ENCODE results near the gene SORCS2. TPM values are rescaled to one million over a fixed set of nuclear protein-coding genes. Genes with fewer than 3 reads are reported as not detected.

The SORCS2 gene
- total RNA-seq, 1 donor from 2014 or later = 10.9 TPM

- no peak for TF ChIP-seq CTCF (IDR thresholded peaks at IDR 0.05)
- Mint-ChIP-seq H3K27ac (ENCODE audit: unreplicated experiment) (no peak overlapping the region), H3K4me3 (ENCODE audit: unreplicated experiment) (no peak overlapping the region), H3K9me3 (ENCODE audit: low read depth) (no peaks in the 10 kb centered on the region), H3K36me3 (ENCODE audit: low read depth) (no peaks in the 10 kb centered on the region), H3K27me3 (ENCODE audit: low read depth) (peaks cover 15% of the 10 kb centered on the region), H3K4me1 (ENCODE audit: low read depth) (peaks cover 15% of the 10 kb centered on the region)
- DNase-seq (ENCODE audit: low spot score) = peak; percentile 79
These were observed 240.4 kb downstream of the SORCS2 start for GRCh38 chr4:7432531-7433375.

GRCh38 chr4:7433376-7434140 is 241.2 kb downstream of the SORCS2 start:
- Mint-ChIP-seq H3K4me1 (ENCODE audit: low read depth) (peaks cover 11% of the 10 kb centered on the region), H3K36me3 (ENCODE audit: low read depth) (no peaks in the 10 kb centered on the region), H3K4me3 (ENCODE audit: unreplicated experiment) (no peak overlapping the region), H3K9me3 (ENCODE audit: low read depth) (peaks cover under 1% of the 10 kb centered on the region), H3K27me3 (ENCODE audit: low read depth) (peaks cover 15% of the 10 kb centered on the region), H3K27ac (ENCODE audit: unreplicated experiment) (no peak overlapping the region)
- peak; percentile 70 for DNase-seq (ENCODE audit: low spot score)
- no peak for TF ChIP-seq CTCF (IDR thresholded peaks at IDR 0.05)

- TF ChIP-seq CTCF (IDR thresholded peaks at IDR 0.05) = no peak
- peaks cover 11% of the 10 kb centered on the region for H3K4me1 Mint-ChIP-seq (ENCODE audit: low read depth)
- no peak overlapping the region for H3K4me3 Mint-ChIP-seq (ENCODE audit: unreplicated experiment)
- H3K9me3 Mint-ChIP-seq (ENCODE audit: low read depth) = peaks cover 5% of the 10 kb centered on the region
- DNase-seq (ENCODE audit: low spot score) = peak; percentile 86
- peaks cover 17% of the 10 kb centered on the region for H3K27me3 Mint-ChIP-seq (ENCODE audit: low read depth)
- H3K36me3 Mint-ChIP-seq (ENCODE audit: low read depth) = peaks cover 2% of the 10 kb centered on the region
- no peak overlapping the region for H3K27ac Mint-ChIP-seq (ENCODE audit: unreplicated experiment)
These were observed 241.9 kb downstream of the SORCS2 start for GRCh38 chr4:7434141-7434765.

- peaks cover 5% of the 10 kb centered on the region for H3K36me3 Mint-ChIP-seq (ENCODE audit: low read depth)
- peak; percentile 84 for DNase-seq (ENCODE audit: low spot score)
- no peak within 1 kb of the TSS for H3K27ac Mint-ChIP-seq (ENCODE audit: unreplicated experiment)
- peaks cover 8% of the 10 kb centered on the region for H3K9me3 Mint-ChIP-seq (ENCODE audit: low read depth)
- no peak for TF ChIP-seq CTCF (IDR thresholded peaks at IDR 0.05)
- H3K4me3 Mint-ChIP-seq (ENCODE audit: unreplicated experiment) = no peak within 1 kb of the TSS
- peaks cover 11% of the 10 kb centered on the region for H3K4me1 Mint-ChIP-seq (ENCODE audit: low read depth)
- peaks cover 22% of the 10 kb centered on the region for H3K27me3 Mint-ChIP-seq (ENCODE audit: low read depth)
These were observed 242.4 kb downstream of the SORCS2 start, which contains the start of gene PSAPL1 for GRCh38 chr4:7434766-7435150. TSS of gene PSAPL1 (minus strand) at chr4:7434930. CDS start at chr4:7434879, 51 bp downstream.

Data from chondrocyte (in vitro differentiated cells).